DOHH2 (cell line): ENCODE results near the gene EXOC7.

Source experiments
- H3F3A ChIP-seq: fragments of 200-600 bp; sonication (generic), shearing (Covaris generic); 2 replicates; pipeline ENCODE4 v1.6.0; 2016; ENCODE audit warnings: antibody characterized with exemption, mild to moderate bottlenecking; ENCODE audit not compliant: control insufficient read depth, insufficient read depth
- H3K27ac ChIP-seq: fragments of 200-600 bp; sonication (generic); 2 replicates; pipeline ENCODE4 v1.5.1; 2014; ENCODE audit warnings: low read depth, mild to moderate bottlenecking, low read length, moderate library complexity
- H3K27me3 ChIP-seq: fragments of 200-600 bp; sonication (generic); 2 replicates; pipeline ENCODE4 v1.6.1; 2014; ENCODE audit warnings: mild to moderate bottlenecking, low read length, mixed read lengths; ENCODE audit not compliant: control insufficient read depth
- H3K36me3 ChIP-seq: fragments of 200-600 bp; sonication (generic); 2 replicates; pipeline ENCODE4 v1.6.1; 2014; ENCODE audit warnings: mild to moderate bottlenecking, low read length, moderate library complexity, mixed read lengths; ENCODE audit not compliant: control insufficient read depth
- H3K4me1 ChIP-seq: fragments of 200-600 bp; sonication (generic); 2 replicates; pipeline ENCODE4 v1.6.1; 2014; ENCODE audit warnings: mild to moderate bottlenecking, low read length, mixed read lengths; ENCODE audit not compliant: control insufficient read depth
- H3K4me2 ChIP-seq: fragments of 200-600 bp; sonication (generic); 2 replicates; pipeline ENCODE4 v1.6.0; 2014; ENCODE audit warnings: mild to moderate bottlenecking, low read length, moderate library complexity
- H3K4me3 ChIP-seq: fragments of 200-600 bp; sonication (generic); 2 replicates; pipeline ENCODE4 v1.5.1; 2014; ENCODE audit warnings: mild to moderate bottlenecking, low read length, mixed read lengths
- H3K79me2 ChIP-seq: fragments of 200-600 bp; sonication (generic); 2 replicates; pipeline ENCODE4 v1.6.1; 2014; ENCODE audit warnings: mild to moderate bottlenecking, low read length, mixed read lengths; ENCODE audit not compliant: control insufficient read depth
- H3K9me2 ChIP-seq: fragments of 200-600 bp; sonication (generic); replicated peaks from 2 replicates; pipeline ENCODE4 v1.6.1; 2014; ENCODE audit warnings: mild to moderate bottlenecking, low read length, mixed read lengths; ENCODE audit not compliant: control insufficient read depth
- H3K9me3 ChIP-seq: fragments of 200-600 bp; sonication (generic); 2 replicates; pipeline ENCODE4 v1.6.1; 2014; ENCODE audit warnings: antibody characterized with exemption, low read length, mixed read lengths; ENCODE audit not compliant: control insufficient read depth, insufficient read depth
- H4K20me1 ChIP-seq: fragments of 200-600 bp; sonication (generic); 2 replicates; pipeline ENCODE4 v1.6.0; 2014; ENCODE audit warnings: low read depth, mild to moderate bottlenecking, antibody characterized with exemption, low read length, moderate library complexity; ENCODE audit not compliant: control insufficient read depth, insufficient read depth
- EZH2phosphoT487 ChIP-seq: fragments of 200-600 bp; sonication (generic); IDR thresholded peaks from 2 replicates; pipeline ENCODE4 v1.6.1; 2017; ENCODE audit warnings: borderline replicate concordance, mild to moderate bottlenecking, antibody characterized with exemption, low read length, moderate library complexity, mixed read lengths
- TF ChIP-seq, protein P1 (sequence below): fragments of 200-600 bp; sonication (generic); IDR thresholded peaks from one replicate; pipeline ENCODE4 v1.5.1; 2014; ENCODE audit warnings: antibody characterized with exemption, mild to moderate bottlenecking, low read depth, low read length; ENCODE audit not compliant: poor library complexity, severe bottlenecking

The EXOC7 gene

DNA sequence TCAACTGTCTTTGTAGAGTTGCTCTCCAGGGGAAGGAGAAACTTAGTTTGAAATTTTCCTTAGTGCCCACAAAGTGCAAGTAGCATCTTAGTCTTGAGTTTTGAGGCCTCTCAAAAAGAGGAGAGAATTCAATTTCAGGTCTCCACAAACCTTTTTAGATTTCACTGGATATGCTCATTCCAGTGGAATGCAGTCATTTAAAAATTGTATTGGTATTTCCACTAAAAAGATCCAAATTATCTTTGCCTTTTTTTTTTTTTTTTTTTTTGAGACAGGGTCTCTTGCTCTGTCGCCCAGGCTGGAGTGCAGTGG lies 44.4 kb upstream of the EXOC7 start:
- Histone ChIP-seq H3K4me3 (no peak overlapping the region), H3K36me3 (no peaks in the 10 kb centered on the region), H3K4me2 (no peak overlapping the region), H4K20me1 (no peaks in the 10 kb centered on the region), H3K9me2 (no peaks in the 10 kb centered on the region), H3K4me1 (peaks cover 43% of the 10 kb centered on the region), H3K79me2 (no peaks in the 10 kb centered on the region), H3K27me3 (no peaks in the 10 kb centered on the region), H3K27ac (no peak overlapping the region), H3K9me3 (no peaks in the 10 kb centered on the region), H3F3A (peaks cover 5% of the 10 kb centered on the region)
- TF ChIP-seq, protein P1, sequence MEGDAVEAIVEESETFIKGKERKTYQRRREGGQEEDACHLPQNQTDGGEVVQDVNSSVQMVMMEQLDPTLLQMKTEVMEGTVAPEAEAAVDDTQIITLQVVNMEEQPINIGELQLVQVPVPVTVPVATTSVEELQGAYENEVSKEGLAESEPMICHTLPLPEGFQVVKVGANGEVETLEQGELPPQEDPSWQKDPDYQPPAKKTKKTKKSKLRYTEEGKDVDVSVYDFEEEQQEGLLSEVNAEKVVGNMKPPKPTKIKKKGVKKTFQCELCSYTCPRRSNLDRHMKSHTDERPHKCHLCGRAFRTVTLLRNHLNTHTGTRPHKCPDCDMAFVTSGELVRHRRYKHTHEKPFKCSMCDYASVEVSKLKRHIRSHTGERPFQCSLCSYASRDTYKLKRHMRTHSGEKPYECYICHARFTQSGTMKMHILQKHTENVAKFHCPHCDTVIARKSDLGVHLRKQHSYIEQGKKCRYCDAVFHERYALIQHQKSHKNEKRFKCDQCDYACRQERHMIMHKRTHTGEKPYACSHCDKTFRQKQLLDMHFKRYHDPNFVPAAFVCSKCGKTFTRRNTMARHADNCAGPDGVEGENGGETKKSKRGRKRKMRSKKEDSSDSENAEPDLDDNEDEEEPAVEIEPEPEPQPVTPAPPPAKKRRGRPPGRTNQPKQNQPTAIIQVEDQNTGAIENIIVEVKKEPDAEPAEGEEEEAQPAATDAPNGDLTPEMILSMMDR, result no peak
- TF ChIP-seq EZH2phosphoT487, result no peak

DNA sequence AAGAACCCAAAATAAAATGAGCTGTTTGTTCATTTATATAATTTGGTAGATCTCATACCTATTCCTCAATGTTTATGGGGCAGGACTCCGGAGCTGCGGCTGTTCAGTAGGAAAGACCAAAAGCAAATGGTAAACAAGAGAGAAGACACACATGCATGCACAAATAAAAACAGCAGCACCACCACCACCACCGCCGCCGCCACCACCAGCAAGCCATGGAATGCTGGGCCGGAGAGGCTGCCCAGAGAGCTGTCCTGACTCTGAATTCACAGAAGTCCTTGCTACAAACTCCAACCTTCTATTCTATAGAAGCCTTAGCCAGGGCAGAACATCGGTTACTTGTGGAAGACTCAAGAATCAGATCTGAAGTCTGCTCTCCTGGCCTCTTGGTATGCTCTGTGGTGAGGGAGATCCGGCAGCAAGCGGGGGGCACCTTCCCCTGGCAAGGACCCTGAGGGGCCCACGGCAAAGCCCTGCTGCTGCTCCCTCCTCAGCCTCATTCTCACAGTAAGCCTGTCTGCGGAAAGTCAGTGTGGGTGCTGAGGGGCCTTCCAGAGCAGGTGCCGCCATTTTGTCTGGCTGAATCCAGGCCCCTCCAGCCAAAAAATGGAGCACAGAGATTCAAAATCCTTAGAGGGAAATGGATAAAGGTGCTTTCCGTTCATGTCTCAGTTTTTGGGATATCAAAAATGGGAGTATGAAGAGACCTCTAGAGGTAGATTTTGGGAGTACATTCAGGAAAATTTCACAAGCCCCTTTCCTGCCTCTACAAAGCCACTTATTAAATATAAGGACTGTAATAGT lies 43.8 kb upstream of the EXOC7 start:
- Histone ChIP-seq H3K79me2 (no peaks in the 10 kb centered on the region), H3K27ac (no peak overlapping the region), H3F3A (peaks cover 7% of the 10 kb centered on the region), H3K9me2 (no peaks in the 10 kb centered on the region), H3K4me3 (no peak overlapping the region), H3K27me3 (no peaks in the 10 kb centered on the region), H3K36me3 (no peaks in the 10 kb centered on the region), H3K4me2 (no peak overlapping the region), H3K9me3 (no peaks in the 10 kb centered on the region), H4K20me1 (no peaks in the 10 kb centered on the region), H3K4me1 (peaks cover 47% of the 10 kb centered on the region)
- TF ChIP-seq, protein P1, result peak; percentile 66
- no peak for TF ChIP-seq EZH2phosphoT487

DNA sequence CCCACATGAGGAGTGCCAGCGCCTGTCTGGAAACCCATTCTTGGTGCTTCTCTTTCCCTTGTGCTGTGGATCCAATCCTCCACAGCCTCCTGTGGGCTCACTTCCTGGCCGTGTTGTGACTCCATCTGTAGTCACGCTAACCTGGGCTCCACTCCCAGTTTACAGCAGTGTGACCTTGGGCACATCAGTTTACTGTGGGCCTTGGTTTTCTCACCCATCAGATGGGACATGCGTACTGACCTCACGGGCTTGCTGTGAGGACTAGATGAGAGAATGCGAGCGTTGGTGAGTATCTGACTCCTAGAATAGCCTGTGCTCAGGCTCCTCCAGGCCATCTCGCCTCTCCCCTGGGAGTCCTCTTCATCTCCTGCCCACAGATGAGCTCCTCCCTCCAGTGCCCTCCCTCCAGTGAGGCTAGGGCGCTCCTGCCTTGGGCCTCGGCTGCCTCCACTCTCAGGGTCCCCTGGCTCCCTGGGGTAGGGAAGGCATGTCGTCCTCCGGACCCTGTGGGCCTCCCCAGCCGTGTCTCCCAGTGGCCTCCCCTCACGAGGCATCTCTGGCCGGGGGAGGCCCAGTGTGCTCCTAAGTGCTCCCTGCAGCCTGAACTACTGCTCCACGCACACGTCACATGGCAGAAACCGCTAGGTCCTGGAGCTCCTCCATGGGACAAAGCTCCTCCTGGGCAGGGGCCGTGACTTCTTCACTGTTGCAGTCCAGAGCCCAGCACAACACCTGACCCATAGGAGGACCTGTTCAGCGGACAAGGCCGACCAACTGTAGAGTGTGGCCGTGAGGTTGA lies 42.7 kb upstream of the EXOC7 start:
- no peaks in the 10 kb centered on the region for H3K36me3 ChIP-seq
- no peaks in the 10 kb centered on the region; the same call in 1 of the 2 replicates for H3K27me3 ChIP-seq
- no peaks in the 10 kb centered on the region for H4K20me1 ChIP-seq
- H3K27ac ChIP-seq, result peak overlapping the region; percentile 65
- peak overlapping the region; percentile 67 for H3K4me3 ChIP-seq
- H3K79me2 ChIP-seq, result no peaks in the 10 kb centered on the region
- H3K9me2 ChIP-seq, result no peaks in the 10 kb centered on the region
- H3F3A ChIP-seq, result peaks cover 7% of the 10 kb centered on the region
- peaks cover 55% of the 10 kb centered on the region for H3K4me1 ChIP-seq
- peak overlapping the region; percentile 80 for H3K4me2 ChIP-seq
- no peaks in the 10 kb centered on the region for H3K9me3 ChIP-seq
- TF ChIP-seq EZH2phosphoT487, result no peak
- TF ChIP-seq, protein P1, result no peak
